Dendritic cell treated with granulocyte-macrophage colony-stimulating factor and Interleukin-4, amounts not matched to agents 40 ng/mL and 50 ng/mL, for 4 days (primary cell): Measurements from ENCODE around the gene THAP10.
"Not testable (repeated sequence)": the region's sequence is repeated elsewhere in the genome, so short reads cannot be mapped to it uniquely, and the experiment has no call there.

Experiments used
- H3K27ac Mint-ChIP-seq: one replicate; pipeline ENCODE4 v1.8.0; 2022; ENCODE audit warnings: mild to moderate bottlenecking, mixed read lengths
- H3K27me3 Mint-ChIP-seq: one replicate; pipeline ENCODE4 v1.8.0; 2022; ENCODE audit warnings: mild to moderate bottlenecking, mixed read lengths
- H3K36me3 Mint-ChIP-seq: one replicate; pipeline ENCODE4 v1.8.0; 2022; ENCODE audit warnings: low read depth, mixed read lengths
- H3K4me1 Mint-ChIP-seq: one replicate; pipeline ENCODE4 v1.8.0; 2022; ENCODE audit warnings: low read depth, mixed read lengths
- H3K4me3 Mint-ChIP-seq: one replicate; pipeline ENCODE4 v1.8.0; 2022; ENCODE audit warnings: mild to moderate bottlenecking, moderate library complexity, mixed read lengths
- H3K9me3 Mint-ChIP-seq: one replicate; pipeline ENCODE4 v1.8.0; 2022; ENCODE audit warnings: mixed read lengths
- intact Hi-C: fragments of 100-400 bp; cut with micrococcal nuclease; formaldehyde crosslinking; loops from one replicate; pipeline ENCODE4 v1.15.0; 2022

THAP10 gene

GRCh38 chr15:70869346-70869745 is 22.9 kb downstream of the THAP10 start:
- Mint-ChIP-seq H3K36me3 (no peaks in the 10 kb centered on the region), H3K4me1 (no peaks in the 10 kb centered on the region), H3K4me3 (no peak overlapping the region), H3K27me3 (peaks cover 5% of the 10 kb centered on the region), H3K9me3 (no peaks in the 10 kb centered on the region), H3K27ac (no peak overlapping the region)
- intact Hi-C loops, result no loop called here

GRCh38 chr15:70867911-70868467 is 24.2 kb downstream of the THAP10 start:
- H3K27me3 Mint-ChIP-seq, result no peaks in the 10 kb centered on the region
- H3K4me3 Mint-ChIP-seq, result no peak overlapping the region
- intact Hi-C loops, result no loop called here
- H3K4me1 Mint-ChIP-seq, result no peaks in the 10 kb centered on the region
- no peaks in the 10 kb centered on the region for H3K36me3 Mint-ChIP-seq
- H3K27ac Mint-ChIP-seq, result no peak overlapping the region
- no peaks in the 10 kb centered on the region for H3K9me3 Mint-ChIP-seq

GRCh38 chr15:70866982-70867641 is 25.1 kb downstream of the THAP10 start:
- Mint-ChIP-seq H3K4me1 (no peaks in the 10 kb centered on the region), H3K27ac (no peak overlapping the region), H3K4me3 (no peak overlapping the region), H3K27me3 (no peaks in the 10 kb centered on the region), H3K36me3 (no peaks in the 10 kb centered on the region), H3K9me3 (no peaks in the 10 kb centered on the region)
- intact Hi-C loops, result no loop called here

- H3K27me3 Mint-ChIP-seq, result peaks cover 2% of the 10 kb centered on the region
- H3K27ac Mint-ChIP-seq, result no peak overlapping the region
- no peaks in the 10 kb centered on the region for H3K36me3 Mint-ChIP-seq
- H3K4me1 Mint-ChIP-seq, result no peaks in the 10 kb centered on the region
- no peaks in the 10 kb centered on the region for H3K9me3 Mint-ChIP-seq
- intact Hi-C loops, result no loop called here
- no peak overlapping the region for H3K4me3 Mint-ChIP-seq
Observed at GRCh38 chr15:70863450-70864218, 28.6 kb downstream of the THAP10 start.

GRCh38 chr15:70859998-70860397 is 32.2 kb downstream of the THAP10 start:
- H3K4me3 Mint-ChIP-seq, result no peak overlapping the region
- no peaks in the 10 kb centered on the region for H3K36me3 Mint-ChIP-seq
- H3K9me3 Mint-ChIP-seq, result no peaks in the 10 kb centered on the region
- peaks cover 26% of the 10 kb centered on the region for H3K27me3 Mint-ChIP-seq
- H3K4me1 Mint-ChIP-seq, result no peaks in the 10 kb centered on the region
- H3K27ac Mint-ChIP-seq, result no peak overlapping the region
- intact Hi-C loops, result no loop called here

GRCh38 chr15:70859322-70859908 is 32.8 kb downstream of the THAP10 start:
- Mint-ChIP-seq H3K36me3 (no peaks in the 10 kb centered on the region), H3K4me1 (peaks cover 1% of the 10 kb centered on the region), H3K9me3 (no peaks in the 10 kb centered on the region), H3K4me3 (no peak overlapping the region), H3K27me3 (peaks cover 31% of the 10 kb centered on the region), H3K27ac (no peak overlapping the region)
- intact Hi-C loops, result no loop called here

GRCh38 chr15:70858614-70859321 is 33.5 kb downstream of the THAP10 start:
- H3K9me3 Mint-ChIP-seq, intact Hi-C loops, H3K27ac Mint-ChIP-seq, H3K36me3 Mint-ChIP-seq, H3K4me3 Mint-ChIP-seq, H3K4me1 Mint-ChIP-seq: not testable (repeated sequence)
- peaks cover 36% of the 10 kb centered on the region for H3K27me3 Mint-ChIP-seq

GRCh38 chr15:70857562-70858285 is 34.5 kb downstream of the THAP10 start:
- peaks cover 4% of the 10 kb centered on the region for H3K4me1 Mint-ChIP-seq
- intact Hi-C loops, result no loop called here

GRCh38 chr15:70856884-70857561 is 35.2 kb downstream of the THAP10 start:
- H3K4me1 Mint-ChIP-seq, result peaks cover 4% of the 10 kb centered on the region
- no peak overlapping the region for H3K27ac Mint-ChIP-seq
- H3K4me3 Mint-ChIP-seq, result no peak overlapping the region
- intact Hi-C loops, result no loop called here
- H3K9me3 Mint-ChIP-seq, result no peaks in the 10 kb centered on the region
- no peaks in the 10 kb centered on the region for H3K36me3 Mint-ChIP-seq
- peaks cover 52% of the 10 kb centered on the region for H3K27me3 Mint-ChIP-seq

More at GRCh38 chr15:70857562-70858285, 34.5 kb downstream of the THAP10 start:
- H3K4me3 Mint-ChIP-seq, result no peak overlapping the region
- H3K27ac Mint-ChIP-seq, result no peak overlapping the region
- H3K36me3 Mint-ChIP-seq, result no peaks in the 10 kb centered on the region
- H3K27me3 Mint-ChIP-seq, result peaks cover 45% of the 10 kb centered on the region
- no peaks in the 10 kb centered on the region for H3K9me3 Mint-ChIP-seq

- intact Hi-C loops, result no loop called here
- H3K9me3 Mint-ChIP-seq, result no peaks in the 10 kb centered on the region
- no peak overlapping the region for H3K4me3 Mint-ChIP-seq
- H3K36me3 Mint-ChIP-seq, result no peaks in the 10 kb centered on the region
- H3K27me3 Mint-ChIP-seq, result peaks cover 59% of the 10 kb centered on the region
- peaks cover 4% of the 10 kb centered on the region for H3K4me1 Mint-ChIP-seq
- no peak overlapping the region for H3K27ac Mint-ChIP-seq
Observed at GRCh38 chr15:70856177-70856883, 35.9 kb downstream of the THAP10 start.

GRCh38 chr15:70855764-70856163 is 36.5 kb downstream of the THAP10 start:
- intact Hi-C loops, result no loop called here
- H3K4me1 Mint-ChIP-seq, result peaks cover 4% of the 10 kb centered on the region

GRCh38 chr15:70854666-70854976 is 37.6 kb downstream of the THAP10 start:
- Mint-ChIP-seq H3K9me3 (no peaks in the 10 kb centered on the region), H3K4me3 (peak overlapping the region; percentile 61), H3K27me3 (peaks cover 72% of the 10 kb centered on the region), H3K27ac (no peak overlapping the region), H3K36me3 (no peaks in the 10 kb centered on the region), H3K4me1 (peaks cover 4% of the 10 kb centered on the region)
- intact Hi-C loops, result no loop called here

More at GRCh38 chr15:70855764-70856163, 36.5 kb downstream of the THAP10 start:
- Mint-ChIP-seq H3K9me3 (no peaks in the 10 kb centered on the region), H3K27me3 (peaks cover 64% of the 10 kb centered on the region), H3K27ac (no peak overlapping the region), H3K4me3 (no peak overlapping the region), H3K36me3 (no peaks in the 10 kb centered on the region)
